ENCODE measurements around the gene CHID1.

CHID1 gene

GRCh38 chr11:883527-883926, 27.1 kb downstream of the CHID1 start:
- DNase-seq = no peak

- DNase-seq = no peak
Measured at GRCh38 chr11:882596-882995, 28.0 kb downstream of the CHID1 start.

- no peak for DNase-seq
Measured at GRCh38 chr11:880447-880846, 30.2 kb downstream of the CHID1 start.

- DNase-seq = no peak
Measured at GRCh38 chr11:877565-877964, 33.0 kb downstream of the CHID1 start.

GRCh38 chr11:876545-876944, 34.1 kb downstream of the CHID1 start:
- no peak for DNase-seq

- no peak for DNase-seq
Measured at GRCh38 chr11:875769-876301, 34.8 kb downstream of the CHID1 start.

GRCh38 chr11:875203-875602, 35.4 kb downstream of the CHID1 start:
- no peak for DNase-seq

GRCh38 chr11:873706-874105, 36.9 kb downstream of the CHID1 start:
- no peak for DNase-seq

GRCh38 chr11:872799-873198, 37.8 kb downstream of the CHID1 start:
- DNase-seq = no peak

GRCh38 chr11:871472-871871, 39.1 kb downstream of the CHID1 start:
- DNase-seq = no peak

- DNase-seq = no peak
Measured at GRCh38 chr11:870418-870817, 40.2 kb downstream of the CHID1 start.

GRCh38 chr11:870127-870413, 40.5 kb downstream of the CHID1 start:
- no peak for DNase-seq

- no peak for DNase-seq
Measured at GRCh38 chr11:869399-870126, 41.0 kb downstream of the CHID1 start.

GRCh38 chr11:868802-869201, 41.8 kb downstream of the CHID1 start:
- DNase-seq = no peak

- DNase-seq = no peak
Measured at GRCh38 chr11:868394-868793, 42.2 kb downstream of the CHID1 start.

GRCh38 chr11:867856-868358, 42.7 kb downstream of the CHID1 start:
- DNase-seq = no peak

- DNase-seq = no peak
Measured at GRCh38 chr11:866481-866880, 44.1 kb downstream of the CHID1 start.

- DNase-seq = no peak
Measured at GRCh38 chr11:865462-866430, 44.9 kb downstream of the CHID1 start.

GRCh38 chr11:864898-865297, 45.7 kb downstream of the CHID1 start:
- DNase-seq = no peak

GRCh38 chr11:863910-864827, 46.4 kb downstream of the CHID1 start:
- no peak for DNase-seq

GRCh38 chr11:863023-863909, 47.3 kb downstream of the CHID1 start:
- no peak for DNase-seq

- no peak for DNase-seq
Measured at GRCh38 chr11:862696-863022, 48.0 kb downstream of the CHID1 start.
